ENCODE data around the gene IL12RB2. TPM values are rescaled to one million over a fixed set of nuclear protein-coding genes. Genes with fewer than 3 reads are reported as not detected.

The IL12RB2 gene
- polyA plus RNA-seq, 1 experiment, result not detected

DNA sequence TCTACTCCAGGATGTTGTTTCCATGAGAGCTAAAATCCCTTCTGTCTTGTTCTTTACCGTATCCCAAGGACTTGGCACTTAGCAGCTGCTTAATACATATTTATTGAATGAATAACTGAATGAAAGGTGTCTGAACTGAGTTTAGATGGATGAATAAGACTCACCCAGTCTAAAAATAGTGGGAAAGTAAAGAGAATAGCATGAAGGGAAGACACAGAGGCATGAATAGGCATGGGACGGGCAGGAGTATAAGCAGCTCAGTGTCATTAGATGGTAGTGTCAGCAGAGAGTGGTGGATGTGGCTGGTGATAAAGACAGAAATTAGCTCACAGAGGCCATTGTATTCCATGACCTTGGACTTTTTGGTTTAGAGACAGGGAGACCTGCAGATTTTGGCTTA is 9.2 kb downstream of the IL12RB2 start:
- ChIA-PET POLR2A (no interaction called here), CTCF (interaction anchor here (1.0 to 1.8 kb wide), 4 partner anchors 18 to 184 kb away, joined by 3 to 5 read pairs (median 4); no protein-coding TSS in a partner anchor)
- TF ChIP-seq, protein P1, sequence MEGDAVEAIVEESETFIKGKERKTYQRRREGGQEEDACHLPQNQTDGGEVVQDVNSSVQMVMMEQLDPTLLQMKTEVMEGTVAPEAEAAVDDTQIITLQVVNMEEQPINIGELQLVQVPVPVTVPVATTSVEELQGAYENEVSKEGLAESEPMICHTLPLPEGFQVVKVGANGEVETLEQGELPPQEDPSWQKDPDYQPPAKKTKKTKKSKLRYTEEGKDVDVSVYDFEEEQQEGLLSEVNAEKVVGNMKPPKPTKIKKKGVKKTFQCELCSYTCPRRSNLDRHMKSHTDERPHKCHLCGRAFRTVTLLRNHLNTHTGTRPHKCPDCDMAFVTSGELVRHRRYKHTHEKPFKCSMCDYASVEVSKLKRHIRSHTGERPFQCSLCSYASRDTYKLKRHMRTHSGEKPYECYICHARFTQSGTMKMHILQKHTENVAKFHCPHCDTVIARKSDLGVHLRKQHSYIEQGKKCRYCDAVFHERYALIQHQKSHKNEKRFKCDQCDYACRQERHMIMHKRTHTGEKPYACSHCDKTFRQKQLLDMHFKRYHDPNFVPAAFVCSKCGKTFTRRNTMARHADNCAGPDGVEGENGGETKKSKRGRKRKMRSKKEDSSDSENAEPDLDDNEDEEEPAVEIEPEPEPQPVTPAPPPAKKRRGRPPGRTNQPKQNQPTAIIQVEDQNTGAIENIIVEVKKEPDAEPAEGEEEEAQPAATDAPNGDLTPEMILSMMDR (IDR thresholded peaks at IDR 0.05; ENCODE audit: insufficient read depth, low read depth, low read length), result no peak
- peaks cover 5% of the 10 kb centered on the region for H3K27me3 ChIP-seq (ENCODE audit: control insufficient read depth, insufficient read depth, low read length)
- no peak for DNase-seq (ENCODE audit: low read depth)
- no peak overlapping the region for H3K4me3 ChIP-seq (ENCODE audit: low read depth, low read length)
- H3K36me3 ChIP-seq (ENCODE audit: control insufficient read depth, insufficient read depth, low read length), result no peaks in the 10 kb centered on the region

DNA sequence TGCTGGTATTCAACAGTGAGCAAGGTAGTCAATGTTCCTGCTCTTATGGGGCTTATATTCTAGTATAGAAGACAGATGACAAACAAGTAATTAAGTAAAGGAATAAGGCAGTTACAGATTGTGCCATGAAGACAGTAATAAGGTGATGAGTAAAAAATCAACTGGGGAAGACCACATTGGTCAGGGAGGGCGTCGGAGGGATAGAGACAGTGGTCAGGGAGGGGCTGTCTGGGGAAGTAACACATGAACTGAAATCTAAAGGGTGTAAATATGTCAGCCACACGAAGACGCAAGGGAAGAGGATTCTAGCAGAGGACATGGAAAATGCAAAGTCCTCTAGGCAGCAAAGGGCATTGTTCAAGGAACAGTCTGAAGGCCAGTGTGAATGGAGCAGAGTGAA is 10.1 kb downstream of the IL12RB2 start:
- Histone ChIP-seq H3K4me3 (ENCODE audit: low read depth, low read length) (no peak overlapping the region), H3K27me3 (ENCODE audit: control insufficient read depth, insufficient read depth, low read length) (peaks cover 5% of the 10 kb centered on the region), H3K36me3 (ENCODE audit: control insufficient read depth, insufficient read depth, low read length) (no peaks in the 10 kb centered on the region)
- no peak for DNase-seq (ENCODE audit: low read depth)
- TF ChIP-seq, protein P1 (IDR thresholded peaks at IDR 0.05; ENCODE audit: insufficient read depth, low read depth, low read length), result no peak
- ChIA-PET POLR2A (no interaction called here), CTCF (interaction anchor here (1.4 kb wide), 1 partner anchor 106 kb away, joined by 3 read pairs; no protein-coding TSS in a partner anchor)

DNA sequence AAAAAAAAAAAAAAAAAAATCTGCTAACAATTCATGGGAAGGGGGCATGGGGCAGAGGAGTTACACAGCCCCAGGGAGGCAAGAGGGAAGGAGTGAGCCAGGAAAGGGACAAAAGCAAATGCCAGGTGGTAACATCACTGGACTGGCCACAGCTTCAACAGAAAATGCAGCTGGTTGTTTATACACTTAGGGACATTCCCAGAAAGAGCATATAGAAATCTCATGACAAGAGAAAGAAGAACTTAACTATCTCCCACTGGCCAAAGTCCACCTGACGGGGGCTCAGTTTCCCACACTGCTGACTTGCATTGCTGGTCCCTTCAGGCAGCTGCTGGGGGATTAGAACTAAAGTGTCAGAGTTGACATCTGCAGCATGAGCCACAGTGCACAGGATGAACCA is 14.8 kb downstream of the IL12RB2 start:
- POLR2A ChIA-PET, result no interaction called here
- H3K4me3 ChIP-seq (ENCODE audit: low read depth, low read length), result no peak overlapping the region
- no peak for DNase-seq (ENCODE audit: low read depth)
- CTCF ChIA-PET, result no interaction called here
- peaks cover 3% of the 10 kb centered on the region; the same call in 1 of the 2 replicates for H3K27me3 ChIP-seq (ENCODE audit: control insufficient read depth, insufficient read depth, low read length)
- TF ChIP-seq, protein P1 (IDR thresholded peaks at IDR 0.05; ENCODE audit: insufficient read depth, low read depth, low read length), result no peak
- H3K36me3 ChIP-seq (ENCODE audit: control insufficient read depth, insufficient read depth, low read length), result no peaks in the 10 kb centered on the region

DNA sequence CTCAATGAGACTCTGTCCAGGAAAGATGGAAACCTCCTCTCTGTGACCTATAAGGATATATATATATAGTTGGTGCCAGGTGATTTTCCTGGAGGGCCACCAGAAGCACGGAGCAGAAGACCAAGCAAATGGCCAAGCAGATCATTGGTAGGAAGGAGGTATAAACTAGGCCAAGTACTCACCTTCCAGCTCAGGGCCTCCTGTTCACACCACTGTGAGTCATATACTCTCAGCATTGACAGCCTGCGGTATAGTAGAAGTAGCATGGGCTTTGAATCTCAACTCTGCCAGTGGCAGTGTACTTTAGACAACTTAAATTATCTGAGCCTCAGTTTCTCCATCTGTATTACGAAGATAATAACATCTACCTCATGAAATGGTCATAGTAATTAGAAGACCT is 15.4 kb downstream of the IL12RB2 start:
- Histone ChIP-seq H3K4me3 (ENCODE audit: low read depth, low read length) (no peak overlapping the region), H3K36me3 (ENCODE audit: control insufficient read depth, insufficient read depth, low read length) (no peaks in the 10 kb centered on the region), H3K27me3 (ENCODE audit: control insufficient read depth, insufficient read depth, low read length) (0 out of 2 replicates have a peak, but pooled peaks cover 1% of the 10 kb centered on the region)
- CTCF ChIA-PET, result no interaction called here
- POLR2A ChIA-PET, result no interaction called here
- no peak for DNase-seq (ENCODE audit: low read depth)
- TF ChIP-seq, protein P1 (IDR thresholded peaks at IDR 0.05; ENCODE audit: insufficient read depth, low read depth, low read length), result no peak

DNA sequence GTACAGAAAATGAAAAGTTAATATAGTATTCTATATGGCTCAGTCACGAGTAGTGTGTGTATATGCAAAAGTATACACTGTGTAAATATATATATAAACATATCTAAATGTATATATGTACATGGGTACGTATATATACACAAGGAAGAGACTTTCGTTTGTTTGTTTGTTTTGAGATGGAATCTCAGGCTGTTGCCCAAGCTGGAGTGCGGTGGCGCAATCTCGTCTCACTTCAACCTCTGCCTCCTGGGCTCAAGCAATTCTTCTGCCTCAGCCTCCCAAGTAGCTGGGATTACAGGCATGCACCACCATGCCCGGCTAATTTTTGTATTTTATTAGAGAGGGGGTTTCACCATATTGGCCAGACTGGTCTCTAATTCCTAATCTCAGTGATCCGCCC is 16.4 kb downstream of the IL12RB2 start:
- H3K4me3 ChIP-seq (ENCODE audit: low read depth, low read length), result no peak overlapping the region
- TF ChIP-seq, protein P1 (IDR thresholded peaks at IDR 0.05; ENCODE audit: insufficient read depth, low read depth, low read length), result no peak
- H3K36me3 ChIP-seq (ENCODE audit: control insufficient read depth, insufficient read depth, low read length), result no peaks in the 10 kb centered on the region
- CTCF ChIA-PET, result no interaction called here
- H3K27me3 ChIP-seq (ENCODE audit: control insufficient read depth, insufficient read depth, low read length), result no peaks in the 10 kb centered on the region
- POLR2A ChIA-PET, result no interaction called here
- DNase-seq (ENCODE audit: low read depth), result no peak
